GM06990 (cell line): Measurements from ENCODE around the gene CSNK1D.

Experiments
- DNase-seq: peaks from one replicate; pipeline ENCODE4 v3.0.0-alpha.2; 2011; ENCODE audit not compliant: insufficient read length; ENCODE audit errors: extremely low read depth
- H3K27me3 ChIP-seq: replicated peaks from 2 replicates; pipeline ENCODE4 v1.6.0; 2011; ENCODE audit warnings: low read length; ENCODE audit not compliant: control insufficient read depth, insufficient read depth
- H3K36me3 ChIP-seq: 2 replicates; pipeline ENCODE4 v1.5.1; 2011; ENCODE audit warnings: low read length; ENCODE audit not compliant: control insufficient read depth, insufficient read depth
- H3K4me3 ChIP-seq: replicated peaks from 2 replicates; pipeline ENCODE4 v1.5.1; 2011; ENCODE audit warnings: low read depth, mild to moderate bottlenecking, control low read depth, low read length
- CTCF ChIP-seq: IDR thresholded peaks from 2 replicates; pipeline ENCODE4 v1.5.1; 2011; ENCODE audit warnings: low read length, control low read depth, mild to moderate bottlenecking, inconsistent platforms; ENCODE audit not compliant: insufficient read depth, poor library complexity, severe bottlenecking

The CSNK1D gene

DNA sequence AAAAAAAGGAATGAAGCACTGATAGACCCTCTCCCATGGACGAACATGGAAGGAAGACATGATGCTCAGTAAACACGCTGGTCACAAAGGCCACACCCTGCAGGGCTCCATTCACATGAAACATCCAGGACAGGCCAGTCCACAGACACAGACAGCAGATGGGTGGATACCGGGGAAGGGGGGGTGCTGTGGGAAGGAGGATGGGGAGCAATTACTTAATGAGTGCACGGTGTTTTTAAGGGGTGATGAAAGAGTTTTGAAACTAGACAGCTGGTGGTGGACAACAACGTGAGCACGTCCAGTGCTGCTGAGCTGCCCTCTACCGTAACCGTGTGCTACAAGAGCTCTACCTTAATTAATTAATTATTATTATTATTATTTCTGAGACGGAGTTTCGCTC is 50.7 kb downstream of the CSNK1D start:
- no peak for TF ChIP-seq CTCF
- DNase-seq = no peak
- Histone ChIP-seq H3K4me3 (no peak overlapping the region), H3K36me3 (no peaks in the 10 kb centered on the region), H3K27me3 (no peaks in the 10 kb centered on the region)

DNA sequence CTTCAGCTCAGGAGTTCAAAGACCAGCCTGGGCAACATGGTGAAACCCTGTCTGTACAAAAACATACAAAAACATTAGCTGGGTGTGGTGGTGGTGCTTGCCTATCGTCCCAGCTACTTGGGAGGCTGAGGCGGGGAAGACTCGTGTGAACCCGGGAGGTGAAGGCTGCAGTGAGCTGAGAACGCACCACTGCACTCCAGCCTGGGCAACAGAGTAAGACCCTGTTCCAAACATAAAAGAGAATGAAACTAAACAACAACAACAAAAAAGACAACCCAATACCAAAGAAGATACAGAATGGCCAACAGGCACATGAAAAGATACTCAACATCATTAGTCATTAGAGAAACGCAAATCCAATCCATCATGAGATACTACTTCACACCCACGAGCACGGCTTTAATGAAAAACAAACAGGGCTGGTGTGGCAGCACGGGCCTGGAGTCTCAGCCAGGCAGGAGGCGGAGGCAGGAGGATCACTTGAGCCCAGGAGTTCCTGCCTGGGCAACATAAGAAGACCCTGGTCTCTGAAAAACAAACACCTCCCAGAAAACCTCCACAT is 52.1 kb downstream of the CSNK1D start:
- Histone ChIP-seq H3K36me3 (no peaks in the 10 kb centered on the region), H3K27me3 (no peaks in the 10 kb centered on the region), H3K4me3 (no peak overlapping the region)
- no peak for TF ChIP-seq CTCF
- no peak for DNase-seq

- no peak for TF ChIP-seq CTCF
- Histone ChIP-seq H3K36me3 (no peaks in the 10 kb centered on the region), H3K27me3 (no peaks in the 10 kb centered on the region), H3K4me3 (no peak overlapping the region)
- DNase-seq = no peak
Measured at GRCh38 chr17:82219753-82220709, 53.5 kb downstream of the CSNK1D start.

DNA sequence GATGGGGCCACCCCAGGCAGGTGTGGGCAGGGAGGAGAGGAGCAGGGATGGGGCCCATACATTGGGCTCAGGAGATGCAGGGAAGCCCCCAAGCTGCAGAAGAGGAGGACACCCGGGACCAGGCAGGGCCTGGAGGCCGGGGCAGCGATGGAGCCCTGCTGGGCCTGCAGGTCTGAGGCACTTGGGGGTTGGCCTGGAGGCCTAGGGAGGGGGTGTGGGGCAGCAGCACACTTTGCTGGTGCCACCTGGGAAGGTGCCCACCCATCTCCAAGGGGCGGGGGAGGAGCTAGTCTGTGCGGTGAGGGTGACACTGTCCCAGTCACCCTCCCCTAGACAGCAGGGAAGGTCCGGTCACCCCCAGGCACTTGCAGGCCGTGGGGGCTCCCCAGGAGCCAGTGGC is 54.4 kb downstream of the CSNK1D start:
- DNase-seq = no peak
- no peak for TF ChIP-seq CTCF
- H3K27me3 ChIP-seq = no peaks in the 10 kb centered on the region
- H3K4me3 ChIP-seq = no peak overlapping the region
- H3K36me3 ChIP-seq = no peaks in the 10 kb centered on the region

DNA sequence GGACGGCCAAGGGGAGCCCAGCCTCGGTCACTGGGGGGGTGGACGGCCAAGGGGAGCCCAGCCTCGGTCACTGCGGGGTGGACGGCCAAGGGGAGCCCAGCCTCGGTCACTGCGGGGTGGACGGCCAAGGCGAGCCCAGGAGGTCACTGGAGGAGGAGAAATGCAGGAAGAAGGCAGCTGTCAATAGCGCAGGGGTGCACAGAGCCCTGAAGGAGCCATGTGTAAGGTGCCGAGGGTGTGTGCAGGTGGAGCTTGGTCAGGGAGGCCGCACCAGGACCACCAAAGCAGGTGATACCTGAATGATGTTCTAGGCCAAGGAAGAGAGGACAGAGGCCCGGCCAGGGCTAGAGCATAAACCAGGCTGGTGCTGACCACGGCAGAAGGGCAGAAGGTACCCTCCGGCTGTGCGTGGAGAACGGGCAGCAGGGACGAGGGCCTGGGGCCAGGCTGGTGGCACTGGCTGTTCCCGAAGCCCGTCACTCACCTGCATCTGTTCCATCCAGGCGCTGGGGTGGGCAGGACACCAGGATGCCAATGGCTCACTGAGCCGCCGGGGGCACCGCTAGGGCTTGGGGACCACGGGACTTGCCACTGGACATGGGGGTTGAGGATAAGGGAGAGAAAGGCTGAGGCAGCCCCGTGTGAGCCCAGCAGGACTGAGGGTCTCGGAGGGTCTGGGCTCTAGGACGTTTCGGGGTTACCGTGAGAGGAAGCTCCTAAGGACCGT is 55.0 kb downstream of the CSNK1D start:
- peak; percentile 6 for TF ChIP-seq CTCF
- no peak for DNase-seq
- no peaks in the 10 kb centered on the region for H3K36me3 ChIP-seq
- no peak overlapping the region for H3K4me3 ChIP-seq
- no peaks in the 10 kb centered on the region for H3K27me3 ChIP-seq
